ENCODE data around the gene SIRPD.
"Not testable (repeated sequence)": the region's sequence is repeated elsewhere in the genome, so short reads cannot be mapped to it uniquely, and the experiment has no call there.

SIRPD gene

GRCh38 chr20:1557605-1558004, at the start of gene SIRPD:
Gene SIRPD, minus strand, starts transcription at chr20:1557705. Its CDS starts 52 bp downstream, at chr20:1557653.
- DNase-seq, result no peak

- no peak for DNase-seq
Observed at GRCh38 chr20:1600736-1601135, 43.2 kb upstream of the SIRPD start.

DNA sequence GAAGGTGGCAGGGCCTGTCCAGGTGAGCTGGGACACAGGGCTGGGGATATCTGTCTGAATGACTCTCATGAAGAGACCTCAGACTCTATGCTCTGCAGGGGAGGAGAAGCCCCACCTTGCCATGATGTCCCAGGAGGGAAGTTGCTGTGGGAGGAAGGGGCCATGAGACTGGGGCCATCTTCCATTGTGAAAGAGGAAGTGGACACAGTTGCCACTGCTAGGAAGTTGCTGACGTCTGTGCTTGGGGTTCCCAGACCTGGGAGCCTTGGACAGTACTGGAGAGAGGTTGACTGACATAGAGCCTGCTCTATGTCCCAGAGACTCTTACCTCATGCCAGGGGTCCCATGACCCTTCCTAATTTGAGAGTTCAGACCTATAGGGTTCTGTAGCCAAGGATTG, 37.8 kb upstream of the SIRPD start:
- no peak for DNase-seq

GRCh38 chr20:1588533-1589460, 31.3 kb upstream of the SIRPD start:
- no peak for DNase-seq

- DNase-seq, result no peak
Observed at GRCh38 chr20:1587781-1588532, 30.5 kb upstream of the SIRPD start.

DNA sequence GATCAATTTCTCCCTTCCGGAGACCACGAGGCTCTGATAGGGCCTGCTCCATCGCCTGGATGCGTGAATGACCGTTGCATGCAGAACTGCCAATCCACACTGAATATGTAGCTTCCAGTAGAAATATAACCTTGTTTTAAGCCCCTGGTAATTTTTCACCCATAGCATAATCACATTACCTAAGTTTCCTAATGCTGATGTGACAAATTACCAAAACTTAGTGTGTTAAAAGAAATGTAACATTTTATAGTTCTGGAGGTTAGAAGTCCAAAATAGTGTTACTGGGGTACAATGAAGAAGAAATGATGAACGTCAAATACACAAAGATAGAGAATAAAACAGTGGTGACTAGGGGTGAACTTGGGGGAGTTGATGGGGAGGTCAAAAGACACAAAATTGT, 22.0 kb upstream of the SIRPD start:
- DNase-seq, result no peak

- no peak for DNase-seq
Observed at GRCh38 chr20:1577906-1578305, 20.4 kb upstream of the SIRPD start.

DNA sequence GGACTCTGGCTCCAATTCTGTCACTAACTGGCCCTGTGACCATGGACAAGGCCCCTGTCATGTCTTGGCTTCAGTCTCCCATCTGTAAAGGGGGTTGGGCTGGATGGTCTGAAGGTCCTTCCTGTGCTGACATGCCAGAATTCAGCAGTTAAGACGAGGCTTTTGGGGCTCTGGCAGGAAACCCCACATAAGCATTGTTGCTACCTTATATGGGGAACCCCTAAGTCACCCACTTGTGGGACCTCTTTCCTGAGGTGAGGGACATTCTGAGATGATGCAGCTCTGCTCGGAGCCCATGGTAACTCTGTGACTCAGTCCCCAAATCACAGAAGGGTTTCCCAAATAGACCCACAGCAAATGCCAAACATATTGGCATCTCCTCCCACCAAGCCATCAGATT, 19.8 kb upstream of the SIRPD start:
- not testable (repeated sequence) for DNase-seq

- DNase-seq, result no peak
Observed at GRCh38 chr20:1576641-1577040, 19.1 kb upstream of the SIRPD start.

- DNase-seq, result not testable (repeated sequence)
Observed at GRCh38 chr20:1576003-1576402, 18.5 kb upstream of the SIRPD start.

GRCh38 chr20:1571583-1571982, 14.1 kb upstream of the SIRPD start:
- DNase-seq, result not testable (repeated sequence)

DNA sequence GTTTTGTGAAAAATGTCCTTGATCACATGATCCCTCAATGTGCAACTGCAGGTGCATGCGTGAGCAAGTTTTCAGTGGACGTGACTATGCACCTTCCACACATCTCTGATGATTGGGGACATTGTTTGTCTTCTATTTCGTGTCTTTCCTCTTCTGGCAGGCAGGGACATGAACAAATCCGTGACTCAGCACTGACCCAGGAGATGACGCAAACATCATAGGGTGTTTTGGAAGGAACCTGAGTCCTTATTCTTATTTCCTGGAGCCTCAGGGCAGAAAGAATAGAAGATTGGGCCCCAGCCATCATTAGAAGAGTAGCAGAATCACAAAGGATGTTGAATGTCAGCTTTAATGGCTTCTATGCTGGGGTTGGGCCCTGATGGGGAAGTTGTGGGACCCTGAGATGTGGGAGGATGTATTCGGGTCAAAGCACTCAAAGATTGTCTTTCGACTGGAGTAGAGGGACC, 11.9 kb upstream of the SIRPD start:
- DNase-seq, result no peak

- DNase-seq, result no peak
Observed at GRCh38 chr20:1568163-1568490, 10.6 kb upstream of the SIRPD start.

DNA sequence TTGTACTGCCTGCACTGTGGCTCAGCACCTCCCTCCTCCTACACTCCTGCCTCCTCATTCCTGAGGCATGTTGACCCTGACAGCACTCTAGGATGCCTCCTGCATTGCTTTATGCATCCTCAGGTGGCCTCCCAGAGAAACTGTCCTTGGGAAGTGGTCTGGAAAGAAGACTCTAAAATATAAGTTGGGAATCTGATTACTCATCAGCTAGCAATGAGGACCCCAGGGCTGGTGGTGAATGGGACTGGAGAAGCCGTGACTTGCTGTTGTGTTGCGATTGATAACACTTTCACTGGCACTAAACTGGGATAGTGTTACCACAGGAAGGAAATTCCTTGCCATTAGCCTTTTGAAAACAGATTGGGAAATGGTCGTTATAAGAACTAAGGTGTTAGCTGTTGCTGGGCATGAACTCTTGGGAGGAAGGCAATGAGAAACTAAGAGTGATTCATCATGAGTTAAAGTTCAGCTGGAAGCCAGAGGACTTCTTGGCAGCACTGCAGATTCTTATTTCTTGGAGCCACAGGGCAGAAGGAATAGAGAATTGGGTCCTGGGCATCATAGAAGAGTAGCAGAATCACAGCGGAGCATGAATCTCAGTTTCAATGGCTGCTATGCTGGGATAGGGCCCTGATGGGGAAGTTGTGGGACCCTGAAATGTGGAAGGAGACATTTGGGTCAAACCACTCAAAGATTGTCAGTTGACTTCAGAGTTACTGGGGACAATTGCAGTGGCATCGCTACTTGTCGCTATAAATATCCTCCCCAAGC, 10.1 kb upstream of the SIRPD start:
- DNase-seq, result no peak

- no peak for DNase-seq
Observed at GRCh38 chr20:1566701-1567100, 9.2 kb upstream of the SIRPD start.

- no peak for DNase-seq
Observed at GRCh38 chr20:1565461-1565860, 8.0 kb upstream of the SIRPD start.

DNA sequence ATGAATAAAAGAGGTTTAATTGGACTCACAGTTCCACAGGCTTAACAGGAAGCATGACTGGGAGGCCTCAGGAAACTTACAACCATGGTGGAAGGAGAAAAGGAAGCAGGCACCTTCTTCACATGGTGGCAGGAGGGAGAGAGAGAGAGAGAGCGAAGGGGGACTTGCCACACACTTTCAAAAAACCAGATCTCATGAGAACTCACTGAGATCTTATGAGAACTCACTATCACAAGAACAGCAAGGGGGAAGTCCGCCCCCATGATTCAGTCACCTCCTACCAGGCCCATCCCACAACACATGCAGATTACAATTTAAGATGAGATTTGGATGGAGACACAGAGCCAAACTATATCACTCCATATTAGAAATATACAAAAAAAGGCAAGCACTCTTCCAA, 6.1 kb upstream of the SIRPD start:
- DNase-seq, result no peak

DNA sequence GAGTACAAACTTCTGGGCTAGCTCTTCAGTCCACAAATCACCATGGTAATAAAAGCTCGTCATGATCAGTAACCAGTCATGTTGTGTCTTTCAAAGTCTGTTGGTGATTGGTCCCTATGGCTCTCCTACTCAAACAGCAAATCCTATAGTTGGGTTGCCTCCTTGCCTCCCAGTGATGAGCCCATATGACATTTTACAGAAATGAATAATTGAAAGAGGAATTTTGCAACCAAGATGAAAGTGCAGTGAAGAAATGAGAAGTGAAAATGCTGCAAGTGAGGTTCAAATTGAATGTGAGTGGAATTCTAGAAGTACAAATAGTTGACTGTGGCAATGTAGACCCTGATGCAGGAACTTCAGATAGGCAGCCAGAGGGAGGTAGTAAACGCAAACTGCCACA, 5.1 kb upstream of the SIRPD start:
- DNase-seq, result no peak

DNA sequence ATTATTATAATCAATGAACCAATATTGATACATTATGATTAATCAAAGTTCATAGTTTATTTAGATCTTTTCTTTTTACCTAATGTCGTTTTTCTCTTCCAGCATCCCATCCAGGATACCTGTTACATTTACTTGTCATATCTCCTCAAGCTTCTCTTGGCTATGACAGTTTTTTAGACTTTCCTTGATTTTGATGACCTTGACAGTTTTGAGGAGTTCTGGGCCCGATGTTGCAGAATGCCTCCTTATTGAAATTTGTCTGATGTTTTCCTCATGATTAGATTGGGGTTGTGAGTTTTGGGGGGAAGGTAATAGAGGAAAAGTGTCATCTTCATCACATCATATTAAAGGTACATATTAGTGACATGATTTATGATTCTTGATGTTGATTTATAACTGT, 3.8 kb upstream of the SIRPD start:
- no peak for DNase-seq

GRCh38 chr20:1555952-1556351, 1.6 kb downstream of the SIRPD start:
- no peak for DNase-seq

DNA sequence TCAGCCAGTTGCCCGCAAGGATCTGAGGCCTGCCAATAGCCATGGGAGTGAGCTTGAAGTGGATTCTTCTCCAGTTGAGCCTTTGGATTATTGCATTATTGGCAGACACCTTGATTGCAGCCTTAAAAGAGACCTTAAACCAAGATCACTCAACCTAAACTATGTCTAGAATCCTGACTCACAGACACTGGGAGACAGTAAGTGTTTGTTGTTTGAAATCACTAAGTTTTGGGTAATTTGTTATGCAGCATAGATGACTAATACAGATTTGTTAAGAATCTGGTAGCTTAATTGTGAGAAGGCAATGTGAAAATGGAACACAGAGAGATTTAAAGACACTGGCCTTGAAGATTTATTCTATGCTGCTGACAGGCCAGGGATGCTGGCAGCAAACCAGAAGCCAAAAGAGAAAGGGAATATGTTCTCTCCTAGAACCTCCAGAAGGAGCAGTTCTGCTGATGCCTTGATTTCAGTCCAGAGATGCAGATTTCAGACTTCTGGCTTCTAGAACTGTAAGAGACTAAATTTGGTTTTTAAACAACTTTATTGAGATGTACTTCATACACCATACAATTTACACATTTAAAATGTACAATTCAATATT, 17.6 kb downstream of the SIRPD start:
- no peak for DNase-seq

- DNase-seq, result no peak
Observed at GRCh38 chr20:1538655-1539054, 18.9 kb downstream of the SIRPD start.

GRCh38 chr20:1537731-1538058, 19.8 kb downstream of the SIRPD start:
- no peak for DNase-seq
